Measurements from ENCODE around the gene CARM1.
A peak's percentile ranks its signal among the peaks of the same experiment; 100 is the strongest.
"Not testable (repeated sequence)": the region's sequence is repeated elsewhere in the genome, so short reads cannot be mapped to it uniquely, and the experiment has no call there.

CARM1 gene

DNA sequence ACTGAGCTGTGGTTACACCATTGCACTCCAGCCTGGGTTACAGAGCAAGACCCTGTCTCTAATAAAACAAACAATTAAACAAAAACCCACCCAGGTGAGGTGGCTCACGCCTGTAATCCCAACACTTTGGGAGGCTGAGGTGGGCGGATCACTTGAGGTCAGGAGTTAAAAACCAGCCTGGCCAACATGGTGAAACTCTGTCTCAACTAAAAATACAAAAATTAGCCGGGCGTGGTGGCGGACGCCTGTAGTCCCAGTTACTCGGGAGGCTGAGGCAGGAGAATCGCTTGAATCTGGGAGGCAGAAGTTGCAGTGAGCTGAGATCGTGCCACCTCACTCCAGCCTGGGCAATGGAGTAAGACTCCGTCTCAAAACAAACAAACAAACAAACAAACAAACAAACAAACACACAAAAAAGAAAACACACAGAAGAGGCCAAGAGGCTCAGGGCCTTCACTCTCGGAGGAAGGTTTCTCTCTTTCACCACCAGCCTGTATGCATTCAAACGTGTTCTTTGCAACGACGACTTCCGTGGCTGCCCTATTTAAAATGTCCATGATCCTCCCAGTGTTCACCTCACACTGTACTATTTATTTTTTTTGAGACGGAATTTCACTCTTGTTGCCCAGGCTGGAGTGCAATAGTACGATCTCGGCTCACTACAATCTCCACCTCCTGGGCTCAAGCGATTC is 88.1 kb downstream of the CARM1 start:
- DNase-seq; in situ Hi-C loops (cut with HindIII; ENCODE audit: low pct_ligation_motif_present, low pct_unique_long_range_greater_than_20kb, low sequenced_read_pairs): not testable (repeated sequence)

DNA sequence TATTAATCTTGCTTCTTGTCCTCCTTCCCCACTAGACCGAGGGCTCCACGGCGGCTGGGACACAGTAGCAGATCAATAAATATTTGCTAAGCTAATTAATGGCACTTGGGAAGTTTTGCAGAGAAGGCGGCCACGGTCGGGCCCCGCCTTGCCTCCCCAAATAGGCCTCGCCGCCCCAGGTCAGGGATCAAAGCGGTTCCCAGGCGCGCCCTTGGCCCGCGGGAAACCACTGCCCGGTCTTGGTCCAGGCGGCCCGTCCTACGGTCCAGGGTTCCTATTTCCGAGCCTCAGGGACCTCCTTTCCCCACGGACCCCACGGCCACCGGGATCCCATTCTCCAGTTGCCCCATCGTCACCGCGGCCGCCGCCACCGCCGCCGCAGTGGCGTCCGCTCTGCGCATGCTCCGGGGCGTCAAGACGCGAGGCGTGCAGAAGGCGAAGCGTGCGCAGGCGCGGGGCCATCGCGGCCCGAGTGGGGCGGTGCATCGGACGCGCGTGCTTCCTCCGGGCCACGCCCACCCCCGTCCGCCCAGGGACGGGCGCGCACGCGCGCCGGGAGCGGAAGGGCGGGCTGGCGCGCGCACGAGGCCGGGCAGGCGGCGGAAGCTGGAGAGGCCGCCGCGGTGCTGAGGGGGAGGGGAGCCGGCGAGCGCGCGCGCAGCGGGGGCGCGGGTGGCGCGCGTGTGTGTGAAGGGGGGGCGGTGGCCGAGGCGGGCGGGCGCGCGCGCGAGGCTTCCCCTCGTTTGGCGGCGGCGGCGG is 89.1 kb downstream of the CARM1 start, which contains the start of gene SMARCA4:
TSS of gene SMARCA4 (plus strand) at position 717 of the 759 bp plus-strand sequence. CDS start 23,122 bp downstream, outside the sequence.
- in situ Hi-C loops (cut with HindIII; ENCODE audit: low pct_ligation_motif_present, low pct_unique_long_range_greater_than_20kb, low sequenced_read_pairs) = no loop called here
- DNase-seq = peak; percentile 95

GRCh38 chr19:10961073-10961860 is 89.9 kb downstream of the CARM1 start:
- peak; percentile 36 for DNase-seq
- in situ Hi-C loops (cut with HindIII; ENCODE audit: low pct_ligation_motif_present, low pct_unique_long_range_greater_than_20kb, low sequenced_read_pairs) = no loop called here

- in situ Hi-C loops (cut with HindIII; ENCODE audit: low pct_ligation_motif_present, low pct_unique_long_range_greater_than_20kb, low sequenced_read_pairs) = no loop called here
Observed at GRCh38 chr19:10962863-10963262, 91.5 kb downstream of the CARM1 start.

GRCh38 chr19:10963865-10964264 is 92.5 kb downstream of the CARM1 start:
- in situ Hi-C loops (cut with HindIII; ENCODE audit: low pct_ligation_motif_present, low pct_unique_long_range_greater_than_20kb, low sequenced_read_pairs) = no loop called here

More at GRCh38 chr19:10962863-10963262, 91.5 kb downstream of the CARM1 start:
- DNase-seq = no peak

DNA sequence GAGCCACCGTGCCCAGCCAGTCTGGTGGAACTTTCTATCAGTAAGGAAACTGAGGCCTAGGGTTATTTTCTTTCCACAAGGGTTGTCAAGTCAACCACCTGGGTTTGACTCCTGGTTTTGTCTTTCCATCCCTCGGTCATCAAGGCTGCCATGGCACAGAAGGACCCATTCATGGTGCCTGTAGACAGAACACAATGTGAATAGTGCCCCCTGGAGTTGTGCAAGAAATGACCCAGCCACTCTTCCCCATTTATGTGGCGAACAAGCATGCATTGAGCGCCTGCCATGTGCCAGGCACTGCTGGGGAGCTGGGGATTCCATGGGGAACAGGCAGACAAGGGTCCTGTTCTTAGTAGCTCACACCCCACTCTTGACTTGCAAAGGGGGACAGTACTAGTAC is 93.5 kb downstream of the CARM1 start:
- in situ Hi-C loops (cut with HindIII; ENCODE audit: low pct_ligation_motif_present, low pct_unique_long_range_greater_than_20kb, low sequenced_read_pairs) = no loop called here
- DNase-seq = no peak

More at GRCh38 chr19:10963865-10964264, 92.5 kb downstream of the CARM1 start:
- DNase-seq = no peak

DNA sequence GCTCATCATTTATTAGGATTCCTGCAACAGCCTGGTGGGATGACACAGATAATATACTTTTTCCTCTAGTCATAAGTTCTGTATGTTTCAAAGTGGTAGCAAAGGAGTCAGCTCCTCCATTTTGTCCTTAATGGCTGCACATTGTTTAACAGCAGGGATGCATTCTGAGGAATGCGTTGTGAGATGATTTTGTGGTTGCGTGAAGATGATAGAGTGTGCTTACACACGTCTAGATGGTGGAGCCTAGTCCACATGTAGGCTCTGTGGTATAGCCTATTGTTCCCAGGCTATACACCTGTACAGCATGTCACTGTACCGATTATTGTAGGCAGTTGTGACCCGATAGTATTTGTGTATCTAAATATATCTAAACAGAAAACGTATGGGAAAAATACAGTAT is 94.0 kb downstream of the CARM1 start:
- in situ Hi-C loops (cut with HindIII; ENCODE audit: low pct_ligation_motif_present, low pct_unique_long_range_greater_than_20kb, low sequenced_read_pairs) = no loop called here
- DNase-seq = no peak

DNA sequence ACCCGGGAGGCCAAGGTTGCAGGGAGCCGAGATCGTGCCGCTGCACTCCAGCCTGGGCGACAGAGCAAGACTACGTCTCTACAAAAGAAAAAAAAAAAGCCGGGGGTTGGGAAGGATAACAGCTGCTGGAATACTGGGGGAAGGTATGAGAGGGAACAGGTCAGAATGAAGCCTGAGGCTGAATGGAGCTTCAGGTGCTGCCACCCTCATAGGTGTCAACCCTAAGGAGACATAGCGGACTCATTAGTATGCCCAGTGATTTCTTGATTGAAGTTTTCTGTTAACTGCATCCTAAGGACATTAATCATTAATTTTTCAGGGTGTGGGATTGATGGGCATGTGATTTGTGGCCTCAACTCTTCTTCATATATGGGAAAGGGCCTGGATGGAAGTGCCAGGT is 95.5 kb downstream of the CARM1 start:
- in situ Hi-C loops (cut with HindIII; ENCODE audit: low pct_ligation_motif_present, low pct_unique_long_range_greater_than_20kb, low sequenced_read_pairs) = no loop called here
- DNase-seq = no peak

DNA sequence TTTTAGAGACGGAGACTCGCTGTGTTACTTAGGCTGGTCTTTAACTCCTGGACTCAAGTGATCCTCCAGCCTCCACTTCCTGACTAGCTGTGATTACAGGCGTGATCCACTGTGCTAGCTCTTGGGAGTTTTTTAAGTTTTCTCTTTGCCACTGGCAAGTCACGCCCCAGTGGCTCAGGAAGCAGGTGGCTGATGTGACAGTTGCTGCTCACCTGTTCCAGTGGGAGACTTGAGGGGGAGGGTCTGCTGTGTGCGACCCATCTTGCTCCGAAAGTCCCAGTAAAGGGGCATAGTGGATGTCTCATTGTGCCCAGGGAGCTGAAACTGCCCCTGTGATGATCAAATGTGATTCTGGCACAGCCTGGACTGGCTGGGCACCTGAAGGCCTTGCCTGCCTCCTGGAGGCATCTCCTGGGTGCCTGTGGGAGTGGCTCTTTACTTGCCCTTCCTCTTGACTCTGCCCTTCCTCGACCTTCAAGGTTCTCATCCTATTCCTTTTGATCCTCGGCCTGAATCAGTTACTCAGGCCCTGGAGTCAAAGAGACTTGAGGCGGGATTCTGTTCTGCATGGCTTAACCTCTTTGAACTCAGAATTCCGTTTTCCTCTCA is 97.3 kb downstream of the CARM1 start:
- DNase-seq = peak; percentile 19
- in situ Hi-C loops (cut with HindIII; ENCODE audit: low pct_ligation_motif_present, low pct_unique_long_range_greater_than_20kb, low sequenced_read_pairs) = no loop called here

- in situ Hi-C loops (cut with HindIII; ENCODE audit: low pct_ligation_motif_present, low pct_unique_long_range_greater_than_20kb, low sequenced_read_pairs) = no loop called here
Observed at GRCh38 chr19:10971107-10971726, 99.9 kb downstream of the CARM1 start.

More at GRCh38 chr19:10971107-10971726, 99.9 kb downstream of the CARM1 start:
- no peak for DNase-seq
